GM12891 (cell line): ENCODE results near the gene SLC5A12.

Source experiments
- PAX5 ChIP-seq: IDR thresholded peaks from 2 replicates; pipeline ENCODE4 v1.6.1; 2011; ENCODE audit warnings: low read length, moderate library complexity, mild to moderate bottlenecking; ENCODE audit not compliant: insufficient read depth, severe bottlenecking
- POLR2A ChIP-seq: IDR thresholded peaks from 2 replicates; pipeline ENCODE4 v1.6.1; 2011; ENCODE audit warnings: low read depth, low read length, control low read depth
- POLR2AphosphoS5 ChIP-seq: IDR thresholded peaks from 2 replicates; pipeline ENCODE4 v1.6.1; 2011; ENCODE audit warnings: low read depth, low read length, control low read depth
- SPI1 ChIP-seq: IDR thresholded peaks from 2 replicates; pipeline ENCODE4 v1.6.1; 2011; ENCODE audit warnings: low read depth, low read length, control low read depth
- TAF1 ChIP-seq: IDR thresholded peaks from 2 replicates; pipeline ENCODE4 v1.6.1; 2011; ENCODE audit warnings: low read depth, low read length, control low read depth

GRCh38 chr11:26632691-26633159 lies 89.1 kb downstream of the SLC5A12 start:
- TF ChIP-seq POLR2A (no peak), TAF1 (no peak), POLR2AphosphoS5 (no peak), SPI1 (no peak), PAX5 (no peak)
